ENCODE data around the gene TNS1. TPM values are rescaled to one million over a fixed set of nuclear protein-coding genes. Genes with fewer than 3 reads are reported as not detected.

The TNS1 gene
- total and polyA plus RNA-seq, 10 of the 15 experiments (the other 5 are each of a cell fraction or from before 2014, with no cell fraction given), result 0.05 to 0.44 TPM; not detected in 8

- Histone ChIP-seq H2AFZ (ENCODE audit: control insufficient read depth, low read depth, low read length) (no peak overlapping the region), H3K4me2 (ENCODE audit: control insufficient read depth, insufficient read depth) (no peak overlapping the region), H3K79me2 (ENCODE audit: control insufficient read depth, insufficient read depth, low read length) (no peaks in the 10 kb centered on the region), H3K27me3 (replicated peaks in 1 of 2; ENCODE audit: control insufficient read depth in 2 of 2, insufficient read depth in 2 of 2, low read length in 1 of 2) (0 out of 4 replicates have a peak, but pooled peaks cover 0 to 2% of the 10 kb centered on the region in 2 experiments), H3K27ac (ENCODE audit: control insufficient read depth, insufficient read depth) (no peak overlapping the region), H3K36me3 (ENCODE audit: control insufficient read depth in 2 of 2, insufficient read depth in 2 of 2, low read length in 1 of 2) (no peaks in the 10 kb centered on the region), H4K20me1 (ENCODE audit: control insufficient read depth, insufficient read depth) (no peaks in the 10 kb centered on the region), H3K9me3 (replicated peaks; ENCODE audit: control insufficient read depth, insufficient read depth, low read length) (no peaks in the 10 kb centered on the region), H3K4me1 (ENCODE audit: control insufficient read depth, insufficient read depth, low read length) (no peaks in the 10 kb centered on the region), H3K4me3 (no peak overlapping the region), H3K9ac (ENCODE audit: control insufficient read depth, insufficient read depth, low read length) (no peak overlapping the region)
- CTCF ChIA-PET, result no interaction called here
- DNase-seq (ENCODE audit: low read depth, low spot score) (no peak), ATAC-seq (no peak), FAIRE-seq (no peak)
- BruUV-seq (replicated peaks), result no TSS peak
- POLR2A ChIA-PET, result interaction anchor here (0.6 kb wide), 1 partner anchor 344 kb away, joined by 4 read pairs; no protein-coding TSS in a partner anchor
- SMC1A ChIA-PET (ENCODE audit: uncharacterized antibody, unreplicated experiment), result no interaction called here
- intact Hi-C loops (cut with micrococcal nuclease; ENCODE audit: unreplicated experiment) (no loop called here), in situ Hi-C loops (cut with MboI) (no loop called here)
- 39% methylated on average over 8 of the region's 8 CpGs for WGBS (ENCODE audit: insufficient coverage, insufficient replicate concordance, low lambda C conversion rate, missing lambda C conversion rate)
- RAD21 ChIA-PET (ENCODE audit: unreplicated experiment), result no interaction called here
- TF ChIP-seq CEBPB (IDR thresholded peaks at IDR 0.05; ENCODE audit: borderline replicate concordance in 1 of 2, low read depth in 2 of 2, low read length in 2 of 2), result no peak
- no peak for TF ChIP-seq NR2C2 (IDR thresholded peaks at IDR 0.05; ENCODE audit: borderline replicate concordance, control insufficient read depth, insufficient read length, low read depth)
- no peak for TF ChIP-seq NFYA (IDR thresholded peaks at IDR 0.05; ENCODE audit: borderline replicate concordance, low read depth, low read length)
- TF ChIP-seq, protein P1, sequence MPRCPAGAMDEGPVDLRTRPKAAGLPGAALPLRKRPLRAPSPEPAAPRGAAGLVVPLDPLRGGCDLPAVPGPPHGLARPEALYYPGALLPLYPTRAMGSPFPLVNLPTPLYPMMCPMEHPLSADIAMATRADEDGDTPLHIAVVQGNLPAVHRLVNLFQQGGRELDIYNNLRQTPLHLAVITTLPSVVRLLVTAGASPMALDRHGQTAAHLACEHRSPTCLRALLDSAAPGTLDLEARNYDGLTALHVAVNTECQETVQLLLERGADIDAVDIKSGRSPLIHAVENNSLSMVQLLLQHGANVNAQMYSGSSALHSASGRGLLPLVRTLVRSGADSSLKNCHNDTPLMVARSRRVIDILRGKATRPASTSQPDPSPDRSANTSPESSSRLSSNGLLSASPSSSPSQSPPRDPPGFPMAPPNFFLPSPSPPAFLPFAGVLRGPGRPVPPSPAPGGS (IDR thresholded peaks at IDR 0.05; ENCODE audit: borderline replicate concordance, insufficient read depth, low read depth, low read length, poor library complexity, severe bottlenecking), result no peak
- TF ChIP-seq, protein P2, sequence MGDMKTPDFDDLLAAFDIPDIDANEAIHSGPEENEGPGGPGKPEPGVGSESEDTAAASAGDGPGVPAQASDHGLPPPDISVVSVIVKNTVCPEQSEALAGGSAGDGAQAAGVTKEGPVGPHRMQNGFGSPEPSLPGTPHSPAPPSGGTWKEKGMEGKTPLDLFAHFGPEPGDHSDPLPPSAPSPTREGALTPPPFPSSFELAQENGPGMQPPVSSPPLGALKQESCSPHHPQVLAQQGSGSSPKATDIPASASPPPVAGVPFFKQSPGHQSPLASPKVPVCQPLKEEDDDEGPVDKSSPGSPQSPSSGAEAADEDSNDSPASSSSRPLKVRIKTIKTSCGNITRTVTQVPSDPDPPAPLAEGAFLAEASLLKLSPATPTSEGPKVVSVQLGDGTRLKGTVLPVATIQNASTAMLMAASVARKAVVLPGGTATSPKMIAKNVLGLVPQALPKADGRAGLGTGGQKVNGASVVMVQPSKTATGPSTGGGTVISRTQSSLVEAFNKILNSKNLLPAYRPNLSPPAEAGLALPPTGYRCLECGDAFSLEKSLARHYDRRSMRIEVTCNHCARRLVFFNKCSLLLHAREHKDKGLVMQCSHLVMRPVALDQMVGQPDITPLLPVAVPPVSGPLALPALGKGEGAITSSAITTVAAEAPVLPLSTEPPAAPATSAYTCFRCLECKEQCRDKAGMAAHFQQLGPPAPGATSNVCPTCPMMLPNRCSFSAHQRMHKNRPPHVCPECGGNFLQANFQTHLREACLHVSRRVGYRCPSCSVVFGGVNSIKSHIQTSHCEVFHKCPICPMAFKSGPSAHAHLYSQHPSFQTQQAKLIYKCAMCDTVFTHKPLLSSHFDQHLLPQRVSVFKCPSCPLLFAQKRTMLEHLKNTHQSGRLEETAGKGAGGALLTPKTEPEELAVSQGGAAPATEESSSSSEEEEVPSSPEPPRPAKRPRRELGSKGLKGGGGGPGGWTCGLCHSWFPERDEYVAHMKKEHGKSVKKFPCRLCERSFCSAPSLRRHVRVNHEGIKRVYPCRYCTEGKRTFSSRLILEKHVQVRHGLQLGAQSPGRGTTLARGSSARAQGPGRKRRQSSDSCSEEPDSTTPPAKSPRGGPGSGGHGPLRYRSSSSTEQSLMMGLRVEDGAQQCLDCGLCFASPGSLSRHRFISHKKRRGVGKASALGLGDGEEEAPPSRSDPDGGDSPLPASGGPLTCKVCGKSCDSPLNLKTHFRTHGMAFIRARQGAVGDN (IDR thresholded peaks at IDR 0.05), result no peak
- TF ChIP-seq PAX5 (IDR thresholded peaks at IDR 0.05; ENCODE audit: borderline replicate concordance, low read depth, low read length), result no peak
- no peak for TF ChIP-seq IKZF1 (conservative IDR thresholded peaks at IDR 0.05)
- no peak for TF ChIP-seq HDGF (IDR thresholded peaks at IDR 0.05)
- TF ChIP-seq EP300 (IDR thresholded peaks at IDR 0.05; ENCODE audit: borderline replicate concordance in 1 of 2, control insufficient read depth in 1 of 2, low read depth in 2 of 2, low read length in 2 of 2), result no peak
- TF ChIP-seq BMI1 (IDR thresholded peaks at IDR 0.05; ENCODE audit: borderline replicate concordance), result no peak
- TF ChIP-seq PML (IDR thresholded peaks at IDR 0.05; ENCODE audit: low read length), result no peak
- no peak for TF ChIP-seq SIX5 (IDR thresholded peaks at IDR 0.05; ENCODE audit: low read depth, low read length, severe bottlenecking)
- TF ChIP-seq, protein P3, sequence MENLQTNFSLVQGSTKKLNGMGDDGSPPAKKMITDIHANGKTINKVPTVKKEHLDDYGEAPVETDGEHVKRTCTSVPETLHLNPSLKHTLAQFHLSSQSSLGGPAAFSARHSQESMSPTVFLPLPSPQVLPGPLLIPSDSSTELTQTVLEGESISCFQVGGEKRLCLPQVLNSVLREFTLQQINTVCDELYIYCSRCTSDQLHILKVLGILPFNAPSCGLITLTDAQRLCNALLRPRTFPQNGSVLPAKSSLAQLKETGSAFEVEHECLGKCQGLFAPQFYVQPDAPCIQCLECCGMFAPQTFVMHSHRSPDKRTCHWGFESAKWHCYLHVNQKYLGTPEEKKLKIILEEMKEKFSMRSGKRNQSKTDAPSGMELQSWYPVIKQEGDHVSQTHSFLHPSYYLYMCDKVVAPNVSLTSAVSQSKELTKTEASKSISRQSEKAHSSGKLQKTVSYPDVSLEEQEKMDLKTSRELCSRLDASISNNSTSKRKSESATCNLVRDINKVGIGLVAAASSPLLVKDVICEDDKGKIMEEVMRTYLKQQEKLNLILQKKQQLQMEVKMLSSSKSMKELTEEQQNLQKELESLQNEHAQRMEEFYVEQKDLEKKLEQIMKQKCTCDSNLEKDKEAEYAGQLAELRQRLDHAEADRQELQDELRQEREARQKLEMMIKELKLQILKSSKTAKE (IDR thresholded peaks at IDR 0.05; ENCODE audit: low read depth, poor library complexity, severe bottlenecking), result no peak
Observed at GRCh38 chr2:217805668-217806481, 196.9 kb downstream of the TNS1 start.
